GM18499 (cell line): ENCODE measurements around the gene GFM2.
"Not testable (repeated sequence)": the region's sequence is repeated elsewhere in the genome, so short reads cannot be mapped to it uniquely, and the experiment has no call there.

Experiments
- ATAC-seq: cut with Tn5 transposase; IDR thresholded peaks from one replicate; pipeline ENCODE4 v1.9.1; 2021; ENCODE audit warnings: moderate number of reproducible peaks; ENCODE audit not compliant: insufficient read depth, unreplicated experiment

Gene GFM2

DNA sequence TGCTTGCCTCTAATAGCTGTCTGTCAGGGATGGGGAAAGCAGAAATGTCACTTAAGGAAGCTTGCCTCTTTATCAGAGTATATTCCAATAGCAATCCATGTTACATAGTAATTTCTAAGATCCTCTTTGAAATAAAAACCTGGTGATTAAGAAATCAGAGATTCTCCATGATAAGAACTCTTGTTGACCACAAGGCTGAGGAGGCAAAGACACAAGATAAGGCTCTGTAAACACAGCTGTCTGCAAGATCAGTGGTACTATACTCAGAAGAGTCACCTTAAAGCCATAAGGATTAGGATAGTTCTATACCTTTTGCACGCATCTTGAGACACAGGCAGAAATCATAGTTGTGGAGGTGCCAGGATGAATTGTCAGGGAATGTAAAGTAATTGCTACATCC lies 41.6 kb downstream of the GFM2 start:
- ATAC-seq: no peak

DNA sequence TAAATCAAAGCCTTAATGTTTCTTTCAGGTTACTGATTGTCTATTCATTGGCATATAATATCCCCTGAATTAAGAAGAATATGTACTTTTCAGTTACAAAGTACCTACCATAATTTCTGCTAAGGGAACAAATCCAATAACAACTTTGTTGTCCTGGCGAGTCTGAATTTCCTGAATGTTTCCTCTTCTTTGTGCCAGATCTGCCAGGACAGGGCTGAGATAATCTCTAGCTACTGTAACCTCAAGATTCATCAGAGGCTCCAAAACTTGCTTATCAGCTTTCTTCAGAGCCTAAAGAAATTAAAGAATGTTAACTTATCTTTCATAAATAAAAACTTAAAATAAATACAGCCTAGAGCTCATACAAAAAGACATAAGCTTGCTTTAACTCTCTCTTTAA lies 44.6 kb downstream of the GFM2 start:
- ATAC-seq: no peak

DNA sequence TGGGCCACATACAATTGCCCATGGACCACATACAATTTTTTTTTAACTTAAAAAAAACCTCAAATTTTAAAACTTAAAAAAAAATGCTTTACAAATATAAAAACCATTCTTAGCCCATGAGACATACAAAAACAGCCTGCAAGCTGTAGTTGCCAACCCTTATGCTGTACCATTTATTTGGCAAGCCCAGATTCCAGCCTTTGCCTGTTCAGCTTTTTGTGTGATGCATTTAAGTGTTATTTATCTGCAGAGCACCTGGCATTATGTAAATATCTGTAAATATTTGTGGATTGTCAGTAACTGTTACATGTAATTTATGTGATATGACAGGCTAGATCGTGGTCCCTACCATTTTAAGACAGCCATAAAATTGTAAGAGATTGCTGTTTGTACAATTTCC lies 49.3 kb downstream of the GFM2 start:
- no peak for ATAC-seq

DNA sequence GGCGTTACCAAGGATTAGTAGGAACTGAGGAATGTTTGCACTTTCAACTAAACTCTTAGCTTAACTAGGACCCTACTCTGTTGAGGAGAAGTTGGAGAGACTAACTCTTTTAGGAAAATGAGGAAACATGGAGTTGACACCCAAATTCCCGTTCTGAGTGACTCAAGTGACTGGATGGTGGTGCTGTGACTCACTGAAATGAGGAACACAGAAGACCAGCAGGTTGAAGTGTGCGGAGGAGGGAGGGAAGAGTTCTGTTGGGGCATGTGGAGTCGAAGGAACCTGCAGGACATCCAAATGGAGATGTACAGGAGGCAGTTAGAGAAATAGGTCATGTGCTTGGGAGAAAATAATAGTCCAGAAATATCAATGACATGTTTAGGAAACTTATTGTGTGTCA lies 73.7 kb downstream of the GFM2 start:
- no peak for ATAC-seq

DNA sequence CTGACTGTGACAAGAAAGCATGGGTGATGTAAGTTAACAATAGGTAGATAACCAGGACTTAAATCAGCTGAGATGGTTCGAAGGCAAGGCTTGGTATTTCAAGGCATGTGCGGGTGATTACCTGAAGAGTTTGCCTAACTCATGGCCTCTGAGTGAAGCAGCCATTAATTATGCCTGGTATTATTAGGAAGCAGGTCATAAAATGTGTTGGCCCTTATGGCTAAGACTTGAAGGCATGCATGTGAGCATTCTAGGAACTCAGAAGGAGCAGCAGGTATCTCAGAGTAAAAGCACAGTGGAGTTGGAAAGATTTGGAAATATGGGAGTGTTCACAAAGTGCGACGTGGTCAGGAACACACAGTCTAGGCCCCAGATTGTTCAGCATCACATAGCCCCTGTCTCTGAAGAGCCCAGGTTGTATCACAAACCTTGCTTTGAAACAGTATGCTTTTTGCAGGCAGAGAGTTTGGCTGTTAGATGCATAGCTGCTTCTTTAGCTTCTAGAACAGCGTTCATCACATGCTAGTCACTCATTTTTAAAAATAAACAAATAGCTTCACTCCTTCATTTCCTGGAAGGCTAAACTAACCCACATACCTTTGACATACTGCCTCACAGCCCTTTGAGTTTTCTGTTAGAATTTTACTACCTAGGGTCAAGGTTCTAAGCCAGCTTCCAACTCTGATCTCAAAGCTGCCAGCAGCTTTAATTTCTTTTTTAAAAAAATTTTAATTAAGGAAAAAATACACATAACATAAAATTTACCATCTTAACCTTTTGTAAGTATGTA lies 79.8 kb downstream of the GFM2 start:
- ATAC-seq: no peak

DNA sequence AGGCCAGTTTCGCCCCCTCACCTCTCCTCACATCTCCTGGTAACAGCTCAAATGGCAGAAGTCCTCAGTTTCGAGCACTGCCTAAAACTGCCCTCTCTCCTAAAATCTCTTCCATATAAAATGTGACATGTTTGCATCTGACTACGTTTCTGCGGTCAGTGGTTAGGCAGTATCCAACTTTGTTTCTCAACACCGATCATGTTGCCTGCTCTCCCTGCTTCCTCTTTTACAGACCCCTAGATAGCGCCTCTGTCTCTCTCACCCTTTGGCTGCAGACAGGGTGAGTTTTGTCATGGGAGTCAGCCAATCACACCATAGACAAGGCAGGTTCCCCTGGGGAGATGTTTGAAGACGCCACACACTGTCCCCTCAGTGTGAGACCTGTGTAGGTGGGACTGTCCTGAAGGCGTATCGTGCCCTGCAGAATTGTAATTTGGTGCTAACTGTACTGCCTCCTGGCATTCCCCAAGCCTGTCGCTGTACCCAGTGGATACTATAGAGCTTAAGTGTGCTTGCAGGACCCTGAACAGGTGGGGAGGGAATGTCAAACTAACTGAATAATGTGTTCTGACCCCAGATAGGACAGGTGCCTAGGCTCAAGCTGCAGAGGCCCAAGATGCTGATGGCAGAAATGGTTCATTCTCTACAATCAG lies 80.8 kb downstream of the GFM2 start:
- ATAC-seq: peak; percentile 59

DNA sequence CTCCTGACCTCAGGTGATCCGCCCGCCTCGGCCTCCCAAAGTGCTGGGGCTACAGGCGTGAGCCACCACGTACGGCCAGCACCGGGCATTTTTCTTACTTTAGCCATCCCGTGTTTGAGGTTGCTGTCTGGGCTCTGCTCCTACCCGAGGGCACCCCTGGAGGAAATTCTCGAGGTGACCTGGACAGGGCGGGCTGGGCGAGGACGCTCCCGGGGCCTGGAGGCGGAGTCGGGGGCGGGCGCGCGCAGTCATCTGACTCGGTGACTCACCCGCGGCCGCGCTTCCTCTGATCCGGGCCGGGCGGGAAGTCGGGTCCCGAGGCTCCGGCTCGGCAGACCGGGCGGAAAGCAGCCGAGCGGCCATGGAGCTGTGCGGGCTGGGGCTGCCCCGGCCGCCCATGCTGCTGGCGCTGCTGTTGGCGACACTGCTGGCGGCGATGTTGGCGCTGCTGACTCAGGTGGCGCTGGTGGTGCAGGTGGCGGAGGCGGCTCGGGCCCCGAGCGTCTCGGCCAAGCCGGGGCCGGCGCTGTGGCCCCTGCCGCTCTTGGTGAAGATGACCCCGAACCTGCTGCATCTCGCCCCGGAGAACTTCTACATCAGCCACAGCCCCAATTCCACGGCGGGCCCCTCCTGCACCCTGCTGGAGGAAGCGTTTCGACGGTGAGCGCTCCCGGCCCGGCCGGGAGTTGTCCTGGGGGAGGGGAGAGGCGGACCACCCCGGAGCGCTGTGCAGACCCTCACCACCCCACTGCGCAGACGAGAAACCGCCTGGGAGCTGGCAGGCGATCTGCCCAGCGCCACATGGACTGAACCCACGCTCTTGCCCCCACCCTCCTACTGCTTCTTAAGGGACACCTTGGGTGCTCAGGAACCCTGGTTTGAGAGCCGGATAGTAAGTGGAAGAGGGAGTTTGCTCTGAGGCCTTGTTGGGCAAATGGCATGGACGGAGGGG lies 81.7 kb downstream of the GFM2 start, which contains the start of gene HEXB:
Gene HEXB, plus strand, starts transcription at position 334 of the 952 bp plus-strand sequence. Its CDS starts 28 bp downstream, at position 362.
- ATAC-seq: peak; percentile 35

DNA sequence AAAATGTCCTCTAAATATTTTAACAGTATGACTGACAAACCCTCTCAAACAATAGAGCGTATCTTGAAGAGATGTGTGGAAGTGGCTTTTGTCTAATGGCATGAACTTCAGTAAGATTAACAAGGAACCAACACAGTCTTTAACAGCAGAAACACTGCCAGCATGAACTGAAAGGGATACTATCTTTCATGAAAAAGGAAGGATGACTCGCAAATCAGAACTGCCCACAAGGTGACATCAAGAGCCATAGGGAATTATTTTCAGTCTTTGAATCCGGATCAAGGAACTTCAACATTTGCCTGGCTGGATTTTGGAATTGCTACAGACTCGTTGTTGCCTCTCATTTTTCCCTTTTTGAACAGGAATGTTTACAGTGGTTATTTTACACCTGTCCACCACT lies 87.0 kb downstream of the GFM2 start:
- ATAC-seq: no peak

DNA sequence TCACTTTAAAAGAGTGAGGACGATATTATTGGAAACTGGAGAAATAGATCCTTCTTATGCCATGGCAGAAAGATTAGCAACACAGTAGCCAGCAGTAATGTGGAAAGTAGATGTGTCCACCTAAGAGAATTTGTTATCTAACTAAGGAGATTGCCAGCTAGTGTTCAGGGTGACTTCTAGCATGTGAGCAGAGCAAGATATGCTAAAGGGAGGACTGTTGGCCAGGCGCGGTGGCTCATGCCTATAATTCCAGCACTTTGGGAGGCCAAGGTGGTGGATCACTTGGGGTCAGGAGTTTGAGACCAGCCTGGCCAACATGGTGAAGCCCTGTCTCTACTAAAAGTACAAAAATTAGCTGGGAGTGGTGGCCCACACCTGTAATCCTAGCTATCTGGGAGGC lies 87.6 kb downstream of the GFM2 start:
- ATAC-seq: not testable (repeated sequence)

DNA sequence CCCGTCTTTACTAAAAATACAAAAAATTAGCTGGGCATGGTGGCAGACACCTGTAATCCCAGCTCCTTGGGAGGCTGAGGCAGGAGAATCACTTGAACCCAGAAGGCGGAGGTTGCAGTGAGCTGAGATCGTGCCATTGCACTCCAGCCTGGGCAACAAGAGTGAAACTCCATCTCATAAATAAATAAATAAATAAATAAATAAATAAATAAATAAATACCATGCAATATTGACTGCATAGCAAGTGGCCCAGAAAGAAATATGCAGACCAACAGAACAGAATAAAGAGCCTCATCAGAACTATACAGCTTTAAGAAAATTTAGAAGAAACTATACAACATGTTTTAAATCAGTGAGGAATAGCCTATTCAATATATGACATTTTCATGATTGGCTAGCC lies 88.8 kb downstream of the GFM2 start:
- ATAC-seq: not testable (repeated sequence)

DNA sequence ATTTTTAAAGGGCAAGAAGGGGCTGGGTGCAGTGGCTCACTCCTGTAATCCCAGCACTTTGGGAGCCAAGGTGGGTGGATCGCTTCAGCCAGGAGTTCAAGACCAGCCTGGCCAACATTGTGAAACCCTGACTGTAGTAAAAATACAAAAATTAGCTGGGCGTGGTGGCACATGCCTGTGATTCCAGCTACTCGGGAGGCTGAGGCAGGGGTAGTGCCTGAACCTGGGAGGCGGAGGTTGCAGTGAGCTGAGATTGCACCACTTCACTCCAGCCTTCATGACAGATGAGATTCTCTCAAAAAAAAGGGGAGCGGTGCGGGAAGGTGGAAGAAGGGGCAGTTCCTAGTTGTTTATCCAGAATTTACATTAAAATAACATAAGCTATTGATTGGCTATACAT lies 90.5 kb downstream of the GFM2 start:
- not testable (repeated sequence) for ATAC-seq

DNA sequence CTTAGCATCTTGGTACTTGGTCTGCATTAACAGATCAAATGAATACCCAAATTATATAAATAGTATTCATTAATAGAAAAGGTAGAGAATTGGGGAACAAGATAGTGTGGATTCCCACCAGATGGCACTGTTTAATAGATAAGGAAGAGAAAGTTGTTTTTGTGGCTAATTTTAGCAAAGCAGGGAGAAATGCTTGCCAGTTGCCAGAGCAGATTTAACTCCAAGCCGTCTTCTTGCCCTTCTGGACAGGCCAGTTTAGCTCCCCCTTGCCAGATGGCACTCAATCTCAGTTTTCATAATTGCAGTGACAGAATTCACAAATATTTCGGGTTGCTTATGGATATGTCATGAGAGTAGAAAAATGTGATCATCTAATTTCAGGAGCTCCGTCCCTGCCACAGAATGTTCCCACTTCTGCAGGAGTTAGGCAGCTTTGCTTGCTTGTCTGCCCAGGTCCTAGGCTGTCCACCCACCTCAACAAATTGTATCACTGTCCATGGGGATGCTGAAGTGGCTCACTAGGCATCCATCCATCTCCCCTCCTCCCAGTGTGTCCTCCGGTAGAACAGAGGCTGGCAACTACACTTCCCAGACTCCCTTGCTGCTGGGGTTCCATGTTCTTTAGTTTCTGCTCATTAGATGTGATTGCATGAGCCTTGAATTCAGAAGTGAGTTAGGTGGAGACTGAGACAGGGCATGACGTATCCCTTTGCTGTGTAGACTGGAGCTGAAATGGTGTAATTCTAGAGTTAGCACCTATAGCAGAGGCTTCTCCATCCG lies 93.7 kb downstream of the GFM2 start:
- no peak for ATAC-seq

DNA sequence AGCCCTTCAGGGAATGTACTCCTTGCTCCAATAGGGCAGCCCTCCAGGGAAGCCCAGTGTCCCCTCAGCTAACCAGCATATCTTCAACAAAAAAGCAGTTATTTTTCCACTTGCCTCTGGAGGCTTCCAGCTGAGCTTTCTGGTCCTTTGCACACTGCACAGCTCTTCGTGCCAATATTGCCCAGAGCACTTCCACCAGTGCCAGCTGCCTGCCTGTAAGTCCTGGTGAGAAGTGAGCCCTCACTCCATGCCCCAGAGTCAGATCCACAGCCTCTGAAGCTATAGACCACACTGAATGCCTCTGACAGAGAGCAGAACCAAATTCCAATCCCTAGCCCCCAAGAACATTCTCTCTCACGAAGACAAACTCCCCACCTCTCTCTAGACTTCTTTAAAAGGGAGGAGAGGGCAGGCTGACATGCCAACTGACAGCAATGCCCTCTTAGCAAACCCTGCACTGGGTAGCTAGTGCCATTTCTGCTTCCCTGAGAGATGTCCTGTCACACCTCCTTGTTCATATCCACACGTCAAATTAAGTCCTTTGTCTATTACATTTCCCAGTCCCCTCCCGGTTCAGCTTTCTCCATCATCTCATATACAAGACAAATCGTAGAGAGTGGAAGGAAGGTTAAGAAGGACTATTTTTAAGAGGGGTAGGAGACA lies 94.6 kb downstream of the GFM2 start:
- no peak for ATAC-seq
